Measurements from ENCODE around the gene FYCO1.

GRCh38 chr3:45965653-45966052 lies 30.0 kb downstream of the FYCO1 start:
- TF ChIP-seq POLR2A (IDR thresholded peaks at IDR 0.05; ENCODE audit: low read depth, low read length) (no peak), POLR2AphosphoS5 (IDR thresholded peaks at IDR 0.05; ENCODE audit: low read depth, low read length) (no peak), TAF1 (IDR thresholded peaks at IDR 0.05; ENCODE audit: borderline replicate concordance, low read depth, low read length) (no peak)

All from GM12892 (cell line).